Neuronal stem cell (in vitro differentiated cells): Measurements from ENCODE around the gene CACNA1H.
A peak's percentile ranks its signal among the peaks of the same experiment; 100 is the strongest.

Source experiments
- DNase-seq: peaks from one replicate; pipeline ENCODE4 v3.0.0-alpha.2; 2013; ENCODE audit warnings: low spot score
- H2AFZ ChIP-seq: one replicate; pipeline ENCODE4 v1.6.1; 2013; ENCODE audit warnings: mild to moderate bottlenecking, low read length, inconsistent platforms
- H2AK5ac ChIP-seq: 2 replicates; pipeline ENCODE4 v1.6.1; 2013; ENCODE audit warnings: low read depth, mild to moderate bottlenecking, inconsistent platforms, low read length, moderate library complexity, mixed read lengths
- H2BK120ac ChIP-seq: 2 replicates; pipeline ENCODE4 v1.6.1; 2013; ENCODE audit warnings: low read depth, mild to moderate bottlenecking, inconsistent platforms, low read length, moderate library complexity, mixed read lengths
- H2BK12ac ChIP-seq: one replicate; pipeline ENCODE4 v1.6.1; 2013; ENCODE audit warnings: low read length, inconsistent platforms
- H2BK15ac ChIP-seq: 2 replicates; pipeline ENCODE4 v1.6.1; 2013; ENCODE audit warnings: mild to moderate bottlenecking, low read length, inconsistent platforms, mixed read lengths
- H2BK5ac ChIP-seq: one replicate; pipeline ENCODE4 v1.6.1; 2013; ENCODE audit warnings: inconsistent platforms, mild to moderate bottlenecking, low read length, moderate library complexity
- H3K14ac ChIP-seq: one replicate; pipeline ENCODE4 v1.6.1; 2013; ENCODE audit warnings: low read length, inconsistent platforms
- H3K18ac ChIP-seq: 2 replicates; pipeline ENCODE4 v1.6.1; 2013; ENCODE audit warnings: low read length, inconsistent platforms
- H3K23ac ChIP-seq: 2 replicates; pipeline ENCODE4 v1.6.1; 2013; ENCODE audit warnings: low read depth, mild to moderate bottlenecking, mixed read lengths, low read length, inconsistent platforms; ENCODE audit not compliant: poor library complexity
- H3K27ac ChIP-seq: replicated peaks from 3 replicates; pipeline ENCODE4 v1.5.1; 2013; ENCODE audit warnings: low read length, inconsistent platforms
- H3K27me3 ChIP-seq, 3 experiments: 2 replicates each; pipeline ENCODE4 v1.6.1; 2013; ENCODE audit warnings: low read length in 3 of 3, mild to moderate bottlenecking in 2 of 3, inconsistent platforms in 1 of 3, low read depth in 1 of 3, mixed read lengths in 1 of 3, moderate library complexity in 1 of 3; ENCODE audit not compliant: control insufficient read depth in 3 of 3, insufficient read depth in 3 of 3
- H3K36me3 ChIP-seq, 2 donors: replicated peaks in 1 of 2; 2 replicates each; pipeline ENCODE4 v1.6.1; 2013; ENCODE audit warnings: low read length in 2 of 2; ENCODE audit not compliant: control insufficient read depth in 2 of 2, insufficient read depth in 2 of 2
- H3K4ac ChIP-seq: 2 replicates; pipeline ENCODE4 v1.6.1; 2013; ENCODE audit warnings: inconsistent platforms, mild to moderate bottlenecking, low read length, moderate library complexity
- H3K4me1 ChIP-seq, 2 donors: 1 replicate in 1 of 2; 2 replicates in 1 of 2; pipeline ENCODE4 v1.6.1; 2013; ENCODE audit warnings: low read length in 2 of 2, low read depth in 1 of 2; ENCODE audit not compliant: control insufficient read depth in 2 of 2, insufficient read depth in 1 of 2
- H3K4me2 ChIP-seq: one replicate; pipeline ENCODE4 v1.6.1; 2013; ENCODE audit warnings: mild to moderate bottlenecking, low read length, inconsistent platforms; ENCODE audit not compliant: insufficient read depth, poor library complexity, severe bottlenecking
- H3K4me3 ChIP-seq, 2 donors: 2 replicates each; pipeline ENCODE4 v1.5.1; 2013; ENCODE audit warnings: low read length in 2 of 2, mild to moderate bottlenecking in 2 of 2, inconsistent platforms in 1 of 2, moderate library complexity in 1 of 2
- H3K79me1 ChIP-seq: one replicate; pipeline ENCODE4 v1.6.1; 2013; ENCODE audit warnings: low read depth, mild to moderate bottlenecking, inconsistent platforms, low read length, moderate library complexity
- H3K9ac ChIP-seq: one replicate; pipeline ENCODE4 v1.6.1; 2013; ENCODE audit warnings: mild to moderate bottlenecking, low read depth, low read length, inconsistent platforms; ENCODE audit not compliant: poor library complexity
- H3K9me3 ChIP-seq, 2 donors: replicated peaks in 1 of 2; 2 replicates each; pipeline versions ENCODE3 to v1.6.1; 2013; ENCODE audit warnings: low read length in 2 of 2, mild to moderate bottlenecking in 2 of 2, inconsistent platforms in 1 of 2, low read depth in 1 of 2, mixed read lengths in 1 of 2, moderate library complexity in 1 of 2; ENCODE audit not compliant: control insufficient read depth in 2 of 2, insufficient read depth in 1 of 2
- H4K8ac ChIP-seq: one replicate; pipeline ENCODE4 v1.6.1; 2013; ENCODE audit warnings: low read depth, mild to moderate bottlenecking, inconsistent platforms, low read length, moderate library complexity
- H4K91ac ChIP-seq: one replicate; pipeline ENCODE4 v1.6.1; 2013; ENCODE audit warnings: low read length, low read depth, mild to moderate bottlenecking, inconsistent platforms; ENCODE audit not compliant: poor library complexity
- WGBS, 2 donors: extraction: QIAGEN DNeasy Blood & Tissue Kit; methylation state at CpG; one replicate each; pipeline ENCODE4 v1.1.7; 2013; ENCODE audit warnings: missing lambda C conversion rate in 2 of 2, mixed read lengths in 1 of 2; ENCODE audit not compliant: insufficient read length in 2 of 2, insufficient replicate concordance in 1 of 2; ENCODE audit errors: extremely low coverage in 2 of 2; 5-methylcytosine and 5-hydroxymethylcytosine counted together

CACNA1H gene

DNA sequence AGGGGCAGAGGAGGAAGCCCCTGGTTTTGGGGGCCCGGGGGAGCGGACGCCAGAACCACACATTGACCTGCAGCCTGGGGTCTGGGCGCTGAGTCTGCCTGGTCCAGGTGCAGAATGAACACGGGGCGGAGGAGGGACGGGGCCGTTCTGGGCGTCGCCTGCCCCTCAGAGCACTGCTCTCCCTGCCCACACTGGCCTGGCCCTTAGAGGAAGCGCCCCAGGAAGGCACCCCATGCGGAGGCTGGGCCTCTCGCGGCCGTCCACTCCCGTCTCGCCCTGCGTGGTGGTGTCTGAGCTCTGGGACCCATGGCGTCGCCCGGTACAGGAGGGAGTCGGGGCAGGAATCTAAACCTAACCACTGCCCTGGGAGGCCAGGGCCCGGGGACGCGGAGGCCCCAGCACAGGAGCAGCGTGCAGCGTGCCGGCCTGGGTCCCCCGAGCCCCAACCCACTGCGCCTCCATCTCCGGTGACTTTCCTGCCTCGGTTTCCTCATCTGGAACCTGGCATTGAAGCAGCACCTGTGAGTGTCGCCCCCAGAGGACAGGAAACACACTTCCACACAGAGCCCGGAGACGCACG lies 107.3 kb downstream of the CACNA1H start:
- H3K23ac ChIP-seq: peak overlapping the region; percentile 80
- no peak overlapping the region for H3K4me2 ChIP-seq
- peak overlapping the region; percentile 82 for H3K14ac ChIP-seq
- no peak overlapping the region for H2BK120ac ChIP-seq
- H2BK15ac ChIP-seq: peak overlapping the region; percentile 37
- H3K9me3 ChIP-seq: peaks cover 0 to 9% of the 10 kb centered on the region in 2 donors
- no peak for DNase-seq
- peak overlapping the region; percentile 13 for H3K18ac ChIP-seq
- no peak overlapping the region for H4K91ac ChIP-seq
- WGBS, 2 donors: no CpG with 5 or more reads among the region's 36 CpGs
- H2BK5ac ChIP-seq: peak overlapping the region; percentile 13
- H4K8ac ChIP-seq: no peak overlapping the region
- H2AFZ ChIP-seq: no peak overlapping the region
- H3K9ac ChIP-seq: no peak overlapping the region
- no peak overlapping the region for H3K4me3 ChIP-seq
- no peaks in the 10 kb centered on the region for H3K36me3 ChIP-seq
- H2AK5ac ChIP-seq: peak overlapping the region; percentile 92
- H3K79me1 ChIP-seq: peaks cover 4% of the 10 kb centered on the region
- no peak overlapping the region for H3K4ac ChIP-seq
- no peak overlapping the region for H3K27ac ChIP-seq
- H3K27me3 ChIP-seq: peaks cover 11 to 58% (median 38%) of the 10 kb centered on the region in 3 experiments
- peak overlapping the region; percentile 58 for H2BK12ac ChIP-seq
- peaks cover 0 to 2% of the 10 kb centered on the region in 2 donors for H3K4me1 ChIP-seq

DNA sequence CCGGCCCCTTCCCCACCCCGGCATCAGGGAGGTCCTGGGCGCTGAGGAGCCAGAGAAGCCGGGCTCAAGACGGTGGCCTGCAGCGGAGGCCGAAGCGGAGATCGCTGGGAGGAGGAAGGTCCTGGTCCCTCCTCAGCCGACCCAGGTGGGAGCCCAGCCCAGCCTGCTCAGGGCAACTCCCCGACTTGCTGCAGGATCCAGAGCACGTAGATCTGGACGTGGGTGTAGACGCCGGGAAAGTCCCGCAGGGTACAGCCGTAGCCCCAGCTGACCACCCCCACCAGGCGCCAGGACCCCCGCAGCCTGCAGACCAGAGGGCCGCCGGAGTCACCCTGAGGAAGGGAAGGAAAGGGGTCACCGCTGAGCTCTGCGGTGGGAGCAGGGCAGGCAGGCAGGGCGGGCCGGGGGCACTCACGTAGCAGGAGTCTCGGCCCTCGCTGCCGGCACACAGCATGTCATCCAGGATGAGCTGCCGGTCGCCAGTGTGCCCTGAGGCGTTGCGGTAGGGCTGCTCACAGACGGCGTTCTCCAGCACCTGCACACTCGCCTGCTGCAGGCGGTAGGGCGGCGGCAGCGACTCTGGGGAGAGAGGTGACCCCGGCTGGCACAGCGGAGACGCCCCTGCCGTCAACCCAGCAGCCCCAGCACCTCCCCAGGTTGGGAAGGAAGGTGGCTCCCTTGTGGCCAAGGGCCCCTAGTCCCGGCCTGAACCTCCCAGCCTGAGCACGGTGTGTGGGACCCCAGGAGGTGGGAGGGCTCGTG lies 108.4 kb downstream of the CACNA1H start:
- peaks cover 0 to 2% of the 10 kb centered on the region in 2 donors for H3K4me1 ChIP-seq
- no peak overlapping the region for H2BK12ac ChIP-seq
- H2BK5ac ChIP-seq: no peak overlapping the region
- no peak overlapping the region for H2BK120ac ChIP-seq
- H3K4me2 ChIP-seq: peak overlapping the region; percentile 12
- peaks cover 0 to 10% of the 10 kb centered on the region in 2 donors for H3K9me3 ChIP-seq
- peak overlapping the region; percentile 87 for H3K18ac ChIP-seq
- peaks cover 4% of the 10 kb centered on the region for H3K79me1 ChIP-seq
- H4K8ac ChIP-seq: no peak overlapping the region
- WGBS, 2 donors: no CpG with 5 or more reads among the region's 47 CpGs
- H2AK5ac ChIP-seq: peak overlapping the region; percentile 63
- no peak overlapping the region for H4K91ac ChIP-seq
- no peak overlapping the region for H3K9ac ChIP-seq
- no peak overlapping the region for H3K27ac ChIP-seq
- H3K23ac ChIP-seq: peak overlapping the region; percentile 95
- no peak for DNase-seq
- H2BK15ac ChIP-seq: peak overlapping the region; percentile 55
- no peaks in the 10 kb centered on the region for H3K36me3 ChIP-seq
- H3K4me3 ChIP-seq: no peak overlapping the region
- H2AFZ ChIP-seq: no peak overlapping the region
- no peak overlapping the region for H3K4ac ChIP-seq
- peaks cover 11 to 58% (median 38%) of the 10 kb centered on the region in 3 experiments for H3K27me3 ChIP-seq
- H3K14ac ChIP-seq: peak overlapping the region; percentile 71

DNA sequence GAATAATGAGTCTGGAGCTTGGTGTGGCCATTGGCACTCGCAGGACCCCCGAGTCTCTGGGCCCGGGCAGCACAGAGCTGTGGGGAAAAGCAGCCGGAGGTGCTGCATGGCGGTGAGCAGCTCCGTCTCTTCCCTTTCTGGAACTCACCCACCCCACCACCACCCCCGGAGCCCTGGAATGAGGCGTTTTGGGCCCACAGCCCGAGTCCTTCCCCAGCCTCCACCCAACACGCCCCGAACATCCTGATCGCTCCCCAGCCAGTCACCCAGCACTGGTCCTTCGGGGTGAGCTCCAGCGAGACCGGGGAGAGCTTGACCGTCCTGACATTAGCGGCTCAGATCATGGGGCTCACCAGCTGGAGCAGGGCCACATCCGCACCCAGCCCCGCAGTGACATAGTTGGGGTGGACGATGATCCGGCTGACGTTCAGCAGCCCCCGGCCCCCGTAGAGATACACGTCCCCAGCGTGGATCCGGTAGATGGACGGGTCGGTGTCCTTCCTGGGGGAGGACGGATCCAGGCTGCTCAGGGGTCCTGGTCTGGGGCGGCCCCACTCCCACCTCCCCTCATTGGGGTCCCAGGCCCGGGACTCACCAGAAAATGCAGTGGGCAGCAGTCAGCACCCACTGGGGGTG lies 109.4 kb downstream of the CACNA1H start:
- Histone ChIP-seq H3K79me1 (peaks cover 4% of the 10 kb centered on the region), H2BK5ac (no peak overlapping the region), H4K91ac (no peak overlapping the region), H3K27ac (no peak overlapping the region), H3K36me3 (no peaks in the 10 kb centered on the region), H3K14ac (no peak overlapping the region), H3K4me1 (peaks cover 0 to 2% of the 10 kb centered on the region in 2 donors), H3K27me3 (peaks cover 11 to 51% (median 38%) of the 10 kb centered on the region in 3 experiments), H3K4me2 (no peak overlapping the region), H2BK15ac (no peak overlapping the region), H2BK120ac (no peak overlapping the region), H3K23ac (no peak overlapping the region), H3K9me3 (peaks cover 0 to 11% of the 10 kb centered on the region in 2 donors), H2AFZ (no peak overlapping the region), H3K9ac (no peak overlapping the region), H3K4ac (no peak overlapping the region), H4K8ac (no peak overlapping the region), H2BK12ac (no peak overlapping the region), H3K4me3 (no peak overlapping the region), H2AK5ac (peak overlapping the region; percentile 50), H3K18ac (no peak overlapping the region)
- DNase-seq: no peak
- no CpG with 5 or more reads among the region's 32 CpGs for WGBS, 2 donors

DNA sequence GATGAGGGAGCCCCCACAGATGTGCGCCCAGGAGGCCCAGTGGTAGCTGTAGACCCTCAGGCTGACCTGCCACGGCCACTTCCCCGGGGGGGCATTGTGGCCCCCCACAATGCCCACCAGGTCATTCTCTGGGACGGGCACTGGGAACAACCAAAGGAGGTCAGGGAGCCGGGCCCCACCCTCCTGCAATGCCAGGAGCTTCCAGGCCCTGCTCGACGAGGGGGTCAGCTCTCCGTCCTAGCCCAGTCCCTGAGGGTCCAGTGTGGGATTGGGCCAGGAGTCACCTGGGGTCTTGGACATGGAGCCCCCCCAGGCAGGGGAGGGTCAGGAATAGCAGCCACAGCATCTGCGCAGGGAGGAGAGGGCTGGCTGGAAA lies 109.9 kb downstream of the CACNA1H start:
- no peak overlapping the region for H2BK15ac ChIP-seq
- no peak overlapping the region for H4K91ac ChIP-seq
- no peak overlapping the region for H3K27ac ChIP-seq
- H4K8ac ChIP-seq: no peak overlapping the region
- H3K4me2 ChIP-seq: no peak overlapping the region
- no peak overlapping the region for H2BK120ac ChIP-seq
- no peak overlapping the region for H3K23ac ChIP-seq
- peak overlapping the region; percentile 38 for H3K18ac ChIP-seq
- no peak overlapping the region for H3K4me3 ChIP-seq
- peaks cover 4% of the 10 kb centered on the region for H3K79me1 ChIP-seq
- peaks cover 11 to 48% (median 38%) of the 10 kb centered on the region in 3 experiments for H3K27me3 ChIP-seq
- no peak overlapping the region for H3K9ac ChIP-seq
- WGBS, 2 donors: no CpG with 5 or more reads among the region's 9 CpGs
- no peak overlapping the region for H2BK12ac ChIP-seq
- no peaks in the 10 kb centered on the region for H3K36me3 ChIP-seq
- no peak for DNase-seq
- peak overlapping the region; percentile 50 for H2AK5ac ChIP-seq
- no peak overlapping the region for H3K14ac ChIP-seq
- H3K4me1 ChIP-seq: peaks cover 0 to 2% of the 10 kb centered on the region in 2 donors
- peaks cover 0 to 11% of the 10 kb centered on the region in 2 donors for H3K9me3 ChIP-seq
- H2AFZ ChIP-seq: no peak overlapping the region
- no peak overlapping the region for H3K4ac ChIP-seq
- no peak overlapping the region for H2BK5ac ChIP-seq
